T-helper 2 cell treated with Interferon-gamma antibody and Interleukin-4, amounts not matched to agents 100 ng/mL and 5 ng/mL, for 36 hours (primary cell): ENCODE data around the gene BDNF. TPM values are rescaled to one million over a fixed set of nuclear protein-coding genes. Genes with fewer than 3 reads are reported as not detected.
"Not testable (repeated sequence)": the region's sequence is repeated elsewhere in the genome, so short reads cannot be mapped to it uniquely, and the experiment has no call there.

Experiments
- intact Hi-C: fragments of 100-400 bp; cut with micrococcal nuclease; formaldehyde crosslinking; loops from one replicate; pipeline ENCODE4 v1.15.1; 2023
- total RNA-seq: library from RNA; stranded (reverse); gene quantifications from 2 replicates; pipeline ENCODE4 v1.2.3, GENCODE V29; 2022

The BDNF gene
- not detected in 2 replicates for total RNA-seq

GRCh38 chr11:27700351-27701301 is at the start of gene BDNF:
Gene BDNF, minus strand, starts transcription at chr11:27700455. Its CDS starts 41,891 bp downstream, at chr11:27658564.
- intact Hi-C loops, result loop anchor here (1.0 kb wide), 1 partner anchor 21 kb away; no protein-coding TSS in a partner anchor

- intact Hi-C loops, result no loop called here
Measured at GRCh38 chr11:27740362-27741013, 40.2 kb upstream of the BDNF start.

GRCh38 chr11:27735281-27735680 is 35.0 kb upstream of the BDNF start:
- intact Hi-C loops, result no loop called here

GRCh38 chr11:27731803-27732202 is 31.5 kb upstream of the BDNF start:
- intact Hi-C loops, result not testable (repeated sequence)

- intact Hi-C loops, result no loop called here
Measured at GRCh38 chr11:27726981-27727380, 26.7 kb upstream of the BDNF start.

- intact Hi-C loops, result no loop called here
Measured at GRCh38 chr11:27723687-27724086, 23.4 kb upstream of the BDNF start.

GRCh38 chr11:27722953-27723344 is 22.7 kb upstream of the BDNF start:
- intact Hi-C loops, result no loop called here

- intact Hi-C loops, result no loop called here
Measured at GRCh38 chr11:27722117-27722952, 22.1 kb upstream of the BDNF start.

- intact Hi-C loops, result loop anchor here (1.0 kb wide), 1 partner anchor 20 kb away; no protein-coding TSS in a partner anchor
Measured at GRCh38 chr11:27721264-27722116, 21.2 kb upstream of the BDNF start.

- intact Hi-C loops, result no loop called here
Measured at GRCh38 chr11:27720277-27720830, 20.1 kb upstream of the BDNF start.

GRCh38 chr11:27719546-27719925 is 19.3 kb upstream of the BDNF start:
- intact Hi-C loops, result no loop called here

GRCh38 chr11:27718863-27719545 is 18.7 kb upstream of the BDNF start:
- intact Hi-C loops, result no loop called here

GRCh38 chr11:27718346-27718862 is 18.1 kb upstream of the BDNF start:
- intact Hi-C loops, result no loop called here

- intact Hi-C loops, result no loop called here
Measured at GRCh38 chr11:27717801-27718229, 17.6 kb upstream of the BDNF start.

GRCh38 chr11:27717377-27717776 is 17.1 kb upstream of the BDNF start:
- intact Hi-C loops, result no loop called here

GRCh38 chr11:27716835-27717234 is 16.6 kb upstream of the BDNF start:
- intact Hi-C loops, result no loop called here

- intact Hi-C loops, result no loop called here
Measured at GRCh38 chr11:27716216-27716615, 16.0 kb upstream of the BDNF start.

GRCh38 chr11:27711725-27712124 is 11.5 kb upstream of the BDNF start:
- intact Hi-C loops, result no loop called here

- intact Hi-C loops, result no loop called here
Measured at GRCh38 chr11:27710536-27710935, 10.3 kb upstream of the BDNF start.
